Tibial nerve (tissue), 4 donors: ENCODE data around the gene DCTD.

Experiments
- EP300 ChIP-seq, 2 donors: sonication (generic); formaldehyde crosslinking; IDR thresholded peaks; one replicate each; pipeline ENCODE4 v1.6.1; 2017; ENCODE audit warnings: antibody characterized with exemption in 2 of 2, mild to moderate bottlenecking in 1 of 2
- POLR2A ChIP-seq, 2 donors: fragments of 450-650 bp; IDR thresholded peaks; one replicate each; pipeline ENCODE4 v1.6.1; 2017; ENCODE audit warnings: antibody characterized with exemption in 2 of 2, mild to moderate bottlenecking in 2 of 2, moderate library complexity in 2 of 2
- TF ChIP-seq, protein P1 (sequence below), 5 experiments: fragments of 200-600 bp in 3 of 5; fragments of 450-650 bp in 2 of 5; sonication (generic) in 3 of 5; IDR thresholded peaks; one replicate each; pipeline ENCODE4 v1.5.1; 2016 to 2019; ENCODE audit warnings: antibody characterized with exemption in 5 of 5, mild to moderate bottlenecking in 3 of 5, moderate library complexity in 2 of 5

DNA sequence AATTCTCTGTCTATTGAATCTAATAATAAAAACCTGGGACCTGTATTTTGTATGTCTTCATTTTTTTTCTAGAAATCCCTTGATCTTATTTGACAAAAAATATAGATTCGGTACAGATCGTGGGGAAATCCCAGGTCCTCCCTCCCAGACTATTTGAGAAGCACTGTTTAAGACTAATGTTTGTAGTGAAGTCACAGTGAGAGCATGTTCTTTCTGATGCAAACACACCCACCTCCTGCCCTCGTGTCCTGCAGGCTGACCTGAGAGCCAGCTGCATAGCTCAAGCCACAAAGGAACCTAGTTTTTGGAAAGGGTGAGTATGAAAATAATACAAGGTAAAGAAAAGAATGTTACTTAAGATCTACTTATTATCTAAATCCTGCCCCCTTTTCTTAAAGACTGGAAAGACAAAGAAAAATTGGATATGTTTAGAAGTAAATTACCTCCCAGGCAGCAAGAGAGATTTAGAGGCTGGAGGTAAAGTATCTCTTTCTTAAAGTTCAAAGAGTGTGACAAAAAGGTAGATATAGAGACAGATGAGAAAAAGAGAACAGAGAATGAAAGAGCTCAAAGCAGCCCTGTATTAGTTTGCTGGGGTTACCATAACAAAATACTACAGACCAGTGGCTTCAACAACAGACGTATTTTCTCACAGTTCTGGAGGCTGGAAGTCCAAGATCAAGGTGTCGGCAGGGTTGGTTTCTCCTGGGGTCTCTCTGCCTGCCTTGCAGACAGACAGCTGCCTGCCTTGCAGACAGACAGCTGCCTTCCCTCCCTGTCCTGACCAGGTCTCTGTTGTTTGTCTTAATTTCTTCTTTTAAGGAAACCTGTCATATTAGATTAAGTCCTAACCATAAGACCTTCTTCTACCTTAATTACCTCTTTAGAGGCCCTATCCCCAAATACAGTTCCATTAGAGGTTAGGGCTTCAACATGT is 20.4 kb upstream of the DCTD start:
- TF ChIP-seq, protein P1, sequence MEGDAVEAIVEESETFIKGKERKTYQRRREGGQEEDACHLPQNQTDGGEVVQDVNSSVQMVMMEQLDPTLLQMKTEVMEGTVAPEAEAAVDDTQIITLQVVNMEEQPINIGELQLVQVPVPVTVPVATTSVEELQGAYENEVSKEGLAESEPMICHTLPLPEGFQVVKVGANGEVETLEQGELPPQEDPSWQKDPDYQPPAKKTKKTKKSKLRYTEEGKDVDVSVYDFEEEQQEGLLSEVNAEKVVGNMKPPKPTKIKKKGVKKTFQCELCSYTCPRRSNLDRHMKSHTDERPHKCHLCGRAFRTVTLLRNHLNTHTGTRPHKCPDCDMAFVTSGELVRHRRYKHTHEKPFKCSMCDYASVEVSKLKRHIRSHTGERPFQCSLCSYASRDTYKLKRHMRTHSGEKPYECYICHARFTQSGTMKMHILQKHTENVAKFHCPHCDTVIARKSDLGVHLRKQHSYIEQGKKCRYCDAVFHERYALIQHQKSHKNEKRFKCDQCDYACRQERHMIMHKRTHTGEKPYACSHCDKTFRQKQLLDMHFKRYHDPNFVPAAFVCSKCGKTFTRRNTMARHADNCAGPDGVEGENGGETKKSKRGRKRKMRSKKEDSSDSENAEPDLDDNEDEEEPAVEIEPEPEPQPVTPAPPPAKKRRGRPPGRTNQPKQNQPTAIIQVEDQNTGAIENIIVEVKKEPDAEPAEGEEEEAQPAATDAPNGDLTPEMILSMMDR (IDR thresholded peaks at IDR 0.05), result no peak
- TF ChIP-seq POLR2A (IDR thresholded peaks at IDR 0.05), result no peak
- TF ChIP-seq EP300 (IDR thresholded peaks at IDR 0.05), result no peak
